Measurements from ENCODE around the gene ANKFY1.

DNA sequence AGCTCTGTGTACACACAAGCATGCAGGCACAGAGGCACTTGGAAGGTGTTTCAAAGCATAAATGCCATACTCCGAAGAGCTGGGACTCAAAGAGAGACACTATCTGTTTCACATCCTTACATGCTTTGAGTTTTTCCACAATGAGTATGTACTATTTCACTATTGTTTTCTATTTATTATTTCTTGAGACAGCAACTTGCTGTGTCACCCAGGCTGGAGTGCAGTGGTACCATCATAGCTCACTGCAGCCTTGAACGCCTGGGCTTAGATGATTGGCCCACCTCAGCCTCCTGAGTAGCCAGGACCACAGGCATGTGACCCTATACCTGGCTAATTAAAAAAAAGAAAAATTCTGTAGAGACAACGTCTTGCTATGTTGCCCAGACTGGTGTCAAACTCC is 89.2 kb downstream of the ANKFY1 start:
- TF ChIP-seq, protein P1, sequence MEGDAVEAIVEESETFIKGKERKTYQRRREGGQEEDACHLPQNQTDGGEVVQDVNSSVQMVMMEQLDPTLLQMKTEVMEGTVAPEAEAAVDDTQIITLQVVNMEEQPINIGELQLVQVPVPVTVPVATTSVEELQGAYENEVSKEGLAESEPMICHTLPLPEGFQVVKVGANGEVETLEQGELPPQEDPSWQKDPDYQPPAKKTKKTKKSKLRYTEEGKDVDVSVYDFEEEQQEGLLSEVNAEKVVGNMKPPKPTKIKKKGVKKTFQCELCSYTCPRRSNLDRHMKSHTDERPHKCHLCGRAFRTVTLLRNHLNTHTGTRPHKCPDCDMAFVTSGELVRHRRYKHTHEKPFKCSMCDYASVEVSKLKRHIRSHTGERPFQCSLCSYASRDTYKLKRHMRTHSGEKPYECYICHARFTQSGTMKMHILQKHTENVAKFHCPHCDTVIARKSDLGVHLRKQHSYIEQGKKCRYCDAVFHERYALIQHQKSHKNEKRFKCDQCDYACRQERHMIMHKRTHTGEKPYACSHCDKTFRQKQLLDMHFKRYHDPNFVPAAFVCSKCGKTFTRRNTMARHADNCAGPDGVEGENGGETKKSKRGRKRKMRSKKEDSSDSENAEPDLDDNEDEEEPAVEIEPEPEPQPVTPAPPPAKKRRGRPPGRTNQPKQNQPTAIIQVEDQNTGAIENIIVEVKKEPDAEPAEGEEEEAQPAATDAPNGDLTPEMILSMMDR (IDR thresholded peaks at IDR 0.05): no peak
- no peak for TF ChIP-seq POLR2AphosphoS5 (IDR thresholded peaks at IDR 0.05; ENCODE audit: insufficient read depth in 1 of 2, low read depth in 1 of 2)

Data from vagina (tissue), 2 donors.